GM12873 (cell line): Measurements from ENCODE around the gene TSPAN9.

Experiments
- TF ChIP-seq, protein P1 (sequence below): IDR thresholded peaks from 2 replicates; pipeline ENCODE4 v1.5.1; 2012; ENCODE audit warnings: low read depth, mild to moderate bottlenecking, moderate library complexity, low read length, control low read depth; ENCODE audit not compliant: insufficient read depth; ENCODE audit errors: missing control alignments

Gene TSPAN9

DNA sequence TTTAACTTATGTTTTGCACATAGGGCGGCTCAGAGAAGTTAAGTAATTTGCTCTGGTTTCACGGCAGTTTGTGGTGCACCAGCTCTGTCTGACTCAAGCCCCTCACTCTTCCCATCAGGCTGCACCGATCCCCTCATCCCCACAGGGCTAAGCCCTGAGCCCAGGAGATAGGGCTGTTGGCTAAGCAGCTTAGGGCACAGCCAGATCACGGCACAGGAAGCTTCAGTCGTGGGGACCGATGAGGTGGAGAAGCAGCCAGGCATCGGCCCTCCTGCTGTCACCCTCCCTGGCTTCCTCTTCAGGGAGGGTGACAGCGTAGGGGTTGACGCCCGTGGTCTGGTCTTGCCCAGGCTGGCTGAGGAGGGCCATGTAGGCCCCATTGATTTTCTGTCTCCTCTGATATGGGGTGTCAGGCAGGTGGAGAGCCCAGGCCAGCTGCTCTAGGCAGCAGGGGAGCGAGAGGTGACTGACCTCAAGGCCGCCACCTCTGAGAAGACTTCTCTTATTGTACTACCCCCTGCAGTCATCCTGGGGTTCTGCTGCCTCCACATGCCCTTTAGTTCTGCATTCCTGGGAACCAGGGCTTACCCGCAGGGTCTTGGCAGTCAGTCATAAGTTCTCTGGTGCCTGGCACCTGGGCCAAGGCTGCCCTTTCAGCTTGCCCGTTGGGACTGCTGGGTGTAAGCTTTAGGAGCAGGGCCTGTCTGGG, 166.4 kb downstream of the TSPAN9 start:
- TF ChIP-seq, protein P1, sequence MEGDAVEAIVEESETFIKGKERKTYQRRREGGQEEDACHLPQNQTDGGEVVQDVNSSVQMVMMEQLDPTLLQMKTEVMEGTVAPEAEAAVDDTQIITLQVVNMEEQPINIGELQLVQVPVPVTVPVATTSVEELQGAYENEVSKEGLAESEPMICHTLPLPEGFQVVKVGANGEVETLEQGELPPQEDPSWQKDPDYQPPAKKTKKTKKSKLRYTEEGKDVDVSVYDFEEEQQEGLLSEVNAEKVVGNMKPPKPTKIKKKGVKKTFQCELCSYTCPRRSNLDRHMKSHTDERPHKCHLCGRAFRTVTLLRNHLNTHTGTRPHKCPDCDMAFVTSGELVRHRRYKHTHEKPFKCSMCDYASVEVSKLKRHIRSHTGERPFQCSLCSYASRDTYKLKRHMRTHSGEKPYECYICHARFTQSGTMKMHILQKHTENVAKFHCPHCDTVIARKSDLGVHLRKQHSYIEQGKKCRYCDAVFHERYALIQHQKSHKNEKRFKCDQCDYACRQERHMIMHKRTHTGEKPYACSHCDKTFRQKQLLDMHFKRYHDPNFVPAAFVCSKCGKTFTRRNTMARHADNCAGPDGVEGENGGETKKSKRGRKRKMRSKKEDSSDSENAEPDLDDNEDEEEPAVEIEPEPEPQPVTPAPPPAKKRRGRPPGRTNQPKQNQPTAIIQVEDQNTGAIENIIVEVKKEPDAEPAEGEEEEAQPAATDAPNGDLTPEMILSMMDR, result no peak

DNA sequence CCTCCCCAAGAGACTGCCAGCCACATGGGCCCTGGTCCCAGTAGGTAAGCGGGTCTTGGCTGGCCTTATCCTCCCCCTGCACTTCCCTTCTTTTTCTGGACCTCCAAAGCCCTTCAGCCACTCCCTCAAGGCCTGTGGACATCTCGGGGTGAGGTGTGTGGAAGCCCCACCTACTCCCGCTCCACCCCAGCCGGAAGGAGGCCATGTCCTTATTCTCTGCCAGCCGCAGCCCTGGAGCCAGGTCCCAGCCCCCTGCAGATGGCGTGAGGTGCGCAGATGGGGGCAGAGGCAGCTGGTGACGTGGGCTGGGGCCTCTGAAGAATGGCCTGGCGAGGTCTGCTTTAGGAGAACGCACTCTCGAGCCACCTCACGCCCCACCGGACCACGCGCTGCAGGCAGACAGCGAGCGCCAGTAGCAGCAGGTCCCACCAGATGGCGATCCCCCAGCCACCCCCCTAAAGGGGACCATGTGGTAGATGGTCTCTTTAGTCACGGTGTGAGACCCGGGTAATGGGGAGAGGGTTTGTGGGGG, 167.1 kb downstream of the TSPAN9 start:
- TF ChIP-seq, protein P1, result no peak

DNA sequence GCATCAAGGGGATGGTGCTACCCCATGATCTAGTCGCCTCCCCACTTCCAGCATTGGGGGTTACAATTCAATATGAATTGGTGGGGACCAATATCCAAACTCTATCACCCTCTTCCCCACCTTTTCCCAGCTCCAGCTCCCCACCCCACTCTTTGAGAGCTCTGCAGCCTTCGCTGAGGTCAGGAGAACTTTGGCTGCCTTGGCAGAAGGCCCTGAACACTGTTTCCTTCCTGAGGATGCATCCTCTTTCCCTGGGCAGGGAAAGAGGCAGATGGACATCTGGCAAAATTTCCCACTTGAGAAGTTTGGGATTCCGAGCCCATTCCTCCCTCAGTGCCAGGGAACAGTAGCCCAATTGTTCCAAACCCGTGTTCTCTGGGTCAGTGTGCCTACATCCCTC, 169.1 kb downstream of the TSPAN9 start:
- TF ChIP-seq, protein P1, result no peak

DNA sequence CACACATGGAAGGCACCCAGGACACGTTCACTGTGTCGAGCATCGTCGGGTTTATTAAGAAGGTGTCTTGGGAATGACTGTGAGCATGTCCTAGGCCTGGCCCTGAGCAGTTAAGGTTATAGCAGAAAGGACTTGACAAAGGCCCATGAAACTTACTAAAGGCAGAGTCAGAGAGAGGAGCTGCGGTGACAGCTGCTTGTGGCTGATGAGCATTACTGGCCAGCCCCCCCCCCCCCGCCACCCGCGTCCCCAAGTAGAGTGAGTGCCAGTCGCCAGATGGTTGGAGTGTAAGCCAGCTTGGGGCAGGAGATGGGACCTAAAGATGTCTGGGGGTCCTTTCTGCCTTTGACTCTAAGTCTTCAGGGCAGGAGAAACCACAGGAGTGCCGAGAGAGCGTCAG, 169.9 kb downstream of the TSPAN9 start:
- TF ChIP-seq, protein P1, result no peak

DNA sequence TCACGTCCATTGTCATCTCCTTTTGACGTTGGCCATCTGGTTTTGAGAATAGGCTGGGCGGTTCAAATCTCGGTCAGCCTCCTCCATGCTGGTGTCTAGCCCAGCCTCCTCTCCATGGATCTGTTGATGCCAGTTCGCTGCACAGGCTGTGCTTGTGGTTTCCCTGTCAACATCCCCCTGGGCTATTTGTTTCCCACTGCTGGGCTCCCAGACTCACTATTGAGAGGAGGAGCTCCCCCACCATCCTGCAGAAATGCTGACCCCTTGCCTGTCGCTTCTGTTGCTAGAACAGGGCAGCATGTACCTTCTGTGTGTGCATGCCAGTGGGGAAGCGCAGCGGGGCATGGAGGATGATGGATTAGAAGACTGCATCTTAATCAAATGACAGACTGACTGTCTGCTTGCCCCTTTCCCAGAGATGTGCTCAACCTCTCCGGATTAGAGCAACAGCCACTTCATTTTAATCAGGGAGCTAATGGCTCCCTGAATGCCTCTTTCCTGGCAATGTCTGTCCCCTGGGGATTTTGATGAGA, 170.5 kb downstream of the TSPAN9 start:
- TF ChIP-seq, protein P1, result no peak

DNA sequence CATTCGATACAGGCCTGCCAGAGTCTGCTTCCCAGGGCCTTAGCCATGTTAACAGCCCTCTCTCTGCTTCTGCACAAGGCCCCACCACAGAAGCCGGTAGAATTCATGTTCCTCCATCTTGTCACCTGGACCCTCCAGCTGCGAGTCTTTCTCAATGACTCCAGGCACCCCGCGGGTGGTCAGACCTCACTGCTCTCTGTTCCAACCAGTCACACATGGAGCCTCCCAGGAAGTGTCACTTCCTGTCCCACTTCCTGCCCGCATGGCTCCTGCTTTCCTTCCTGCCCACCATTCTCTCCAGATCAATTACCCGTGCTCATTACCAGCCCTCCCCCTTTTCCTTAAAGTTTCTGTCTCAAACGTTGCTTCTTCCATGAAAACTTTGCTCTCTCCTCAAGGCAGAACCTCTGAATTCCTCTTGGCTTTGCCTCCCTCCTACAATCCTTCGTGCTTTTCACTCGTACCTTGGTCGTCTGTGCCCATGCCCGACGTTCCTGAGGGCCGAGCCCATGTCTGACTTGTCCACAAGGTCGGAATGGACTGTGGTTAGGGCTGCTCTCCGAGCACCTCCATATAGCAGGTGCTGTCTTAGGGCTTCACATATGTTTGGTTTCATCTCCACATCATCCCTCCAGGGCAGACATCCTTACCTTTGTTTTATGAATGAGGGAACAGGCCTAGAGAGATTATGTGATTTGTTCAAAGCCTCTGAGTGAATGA, 172.1 kb downstream of the TSPAN9 start:
- TF ChIP-seq, protein P1, result no peak

DNA sequence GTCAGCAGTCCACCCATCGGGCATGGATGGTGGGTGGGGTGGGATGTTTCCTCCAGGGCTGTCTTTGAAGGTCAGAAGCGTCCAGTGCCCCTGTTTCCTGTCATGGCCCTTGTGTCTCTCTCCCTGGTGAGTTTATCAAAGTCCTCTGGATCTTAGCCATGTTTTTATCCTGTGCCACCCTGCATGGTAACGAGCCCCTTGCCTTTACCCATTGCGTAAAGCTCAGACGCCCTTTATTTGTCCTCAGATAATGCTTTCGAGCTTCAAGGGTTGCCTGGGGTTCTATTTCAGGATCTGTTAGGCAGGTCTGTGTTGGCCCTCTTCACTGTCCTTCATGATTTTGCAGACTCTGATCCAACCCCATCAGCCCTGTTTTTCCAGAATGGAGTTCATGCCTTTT, 172.9 kb downstream of the TSPAN9 start:
- TF ChIP-seq, protein P1, result no peak
